IMR-90 (cell line): ENCODE data around the gene AGAP1. TPM values are rescaled to one million over a fixed set of nuclear protein-coding genes. Genes with fewer than 3 reads are reported as not detected.

Experiments used
- ATAC-seq: fragments of 200-7000 bp; cut with Tn5 transposase; 2 replicates; pipeline ENCODE4 v1.9.1; 2020; ENCODE audit warnings: low read depth, mild to moderate bottlenecking, moderate library complexity
- BruUV-seq: library from RNA; stranded (reverse); fragments of 400-500 nt; replicated peaks from 2 replicates; lab custom pipeline; 2021; lab: Mats Ljungman, UMichigan
- CTCF ChIA-PET: fragments of 300-600 bp; formaldehyde crosslinking; extraction: SDS; loops from one replicate; lab custom pipeline; 2021; ENCODE audit warnings: antibody characterized with exemption; lab: Yijun Ruan, JAX
- POLR2A ChIA-PET: fragments of 300-600 bp; sonication (Branson Sonifier 250); formaldehyde crosslinking; loops from one replicate; lab custom pipeline; 2022; ENCODE audit warnings: antibody characterized with exemption; ENCODE audit not compliant: unreplicated experiment; lab: Charles Lee
- DNase-seq: peaks from one replicate; pipeline ENCODE4 v3.0.0; 2013
- H2AFZ ChIP-seq: replicated peaks from 2 replicates; pipeline ENCODE3; 2013; ENCODE audit warnings: low read length, mild to moderate bottlenecking; ENCODE audit not compliant: poor library complexity
- H2AK5ac ChIP-seq: 2 replicates; pipeline ENCODE4 v1.6.1; 2013; ENCODE audit warnings: low read depth, low read length, inconsistent platforms
- H2AK9ac ChIP-seq: replicated peaks from 2 replicates; pipeline ENCODE3; 2013; ENCODE audit warnings: mild to moderate bottlenecking, low read depth, low read length, moderate library complexity; ENCODE audit not compliant: poor library complexity
- H2BK120ac ChIP-seq: 2 replicates; pipeline ENCODE4 v1.6.1; 2013; ENCODE audit warnings: low read depth, low read length, inconsistent platforms
- H2BK15ac ChIP-seq: 3 replicates; pipeline ENCODE4 v1.6.1; 2013; ENCODE audit warnings: low read depth, low read length, inconsistent platforms
- H2BK20ac ChIP-seq: 2 replicates; pipeline ENCODE4 v1.6.1; 2013; ENCODE audit warnings: low read depth, mild to moderate bottlenecking, inconsistent platforms, low read length, moderate library complexity
- H2BK5ac ChIP-seq: 2 replicates; pipeline ENCODE4 v1.6.1; 2013; ENCODE audit warnings: mild to moderate bottlenecking, low read depth, low read length, inconsistent platforms; ENCODE audit not compliant: poor library complexity, severe bottlenecking
- H3K14ac ChIP-seq: replicated peaks from 2 replicates; pipeline ENCODE4 v1.6.1; 2013; ENCODE audit warnings: low read depth, low read length, inconsistent platforms
- H3K18ac ChIP-seq: 2 replicates; pipeline ENCODE4 v1.6.1; 2013; ENCODE audit warnings: low read depth, low read length, control low read depth
- H3K23ac ChIP-seq: 2 replicates; pipeline ENCODE4 v1.6.1; 2013; ENCODE audit warnings: low read depth, low read length, inconsistent platforms
- H3K27ac ChIP-seq: 2 replicates; pipeline ENCODE4 v1.5.1; 2013; ENCODE audit warnings: mild to moderate bottlenecking, control low read depth, low read length; ENCODE audit not compliant: insufficient read depth
- H3K27me3 ChIP-seq: 2 replicates; pipeline ENCODE4 v1.6.1; 2013; ENCODE audit warnings: low read length; ENCODE audit not compliant: control insufficient read depth, insufficient read depth
- H3K36me3 ChIP-seq: 2 replicates; pipeline ENCODE4 v1.6.1; 2013; ENCODE audit warnings: low read length, mixed read lengths; ENCODE audit not compliant: control insufficient read depth, insufficient read depth
- H3K4ac ChIP-seq: 2 replicates; pipeline ENCODE4 v1.6.1; 2013; ENCODE audit warnings: low read depth, low read length, inconsistent platforms
- H3K4me1 ChIP-seq: 2 replicates; pipeline ENCODE4 v1.6.1; 2013; ENCODE audit warnings: low read length, mixed read lengths; ENCODE audit not compliant: control insufficient read depth, insufficient read depth
- H3K4me2 ChIP-seq: 2 replicates; pipeline ENCODE4 v1.6.1; 2013; ENCODE audit warnings: low read depth, mild to moderate bottlenecking, control low read depth, low read length, moderate library complexity
- H3K4me3 ChIP-seq: 2 replicates; pipeline ENCODE4 v1.5.1; 2013; ENCODE audit warnings: low read depth, mild to moderate bottlenecking, control low read depth, low read length, moderate library complexity; ENCODE audit not compliant: insufficient read depth
- H3K56ac ChIP-seq: 2 replicates; pipeline ENCODE4 v1.6.1; 2013; ENCODE audit warnings: low read length, inconsistent platforms; ENCODE audit not compliant: insufficient read depth; ENCODE audit errors: extremely low read depth
- H3K79me1 ChIP-seq, 2 experiments: 2 replicates each; pipeline ENCODE4 v1.6.1; 2013; ENCODE audit warnings: low read length in 2 of 2, inconsistent platforms in 1 of 2, low read depth in 1 of 2
- H3K9ac ChIP-seq: 2 replicates; pipeline ENCODE4 v1.6.1; 2013; ENCODE audit warnings: low read depth, low read length, control low read depth
- H3K9me1 ChIP-seq: 2 replicates; pipeline ENCODE4 v1.6.1; 2013; ENCODE audit warnings: low read length, inconsistent platforms; ENCODE audit not compliant: insufficient read depth
- H3K9me3 ChIP-seq: 2 replicates; pipeline ENCODE4 v1.6.1; 2013; ENCODE audit warnings: low read length; ENCODE audit not compliant: control insufficient read depth, insufficient read depth
- H4K20me1 ChIP-seq: 2 replicates; pipeline ENCODE4 v1.6.1; 2013; ENCODE audit warnings: low read length, inconsistent platforms; ENCODE audit not compliant: insufficient read depth
- H4K5ac ChIP-seq: 2 replicates; pipeline ENCODE4 v1.6.1; 2013; ENCODE audit warnings: mild to moderate bottlenecking, low read depth, low read length, control low read depth
- H4K8ac ChIP-seq, 2 experiments: 2 replicates each; pipeline ENCODE4 v1.6.1; 2013; ENCODE audit warnings: low read depth in 2 of 2, low read length in 2 of 2, control low read depth in 1 of 2, inconsistent platforms in 1 of 2
- H4K91ac ChIP-seq: 2 replicates; pipeline ENCODE4 v1.6.1; 2013; ENCODE audit warnings: low read depth, low read length, inconsistent platforms; ENCODE audit not compliant: insufficient read depth
- CEBPB ChIP-seq: IDR thresholded peaks from 2 replicates; pipeline ENCODE4 v1.6.1; 2012; ENCODE audit warnings: low read depth, low read length, improper control_type of control experiment
- CTCF ChIP-seq: conservative IDR thresholded peaks from 2 replicates; pipeline ENCODE4 v1.5.1; 2012; ENCODE audit warnings: mild to moderate bottlenecking, low read depth, low read length, improper control_type of control experiment
- ELK1 ChIP-seq: fragments of 150-350 bp; IDR thresholded peaks from 2 replicates; pipeline ENCODE4 v1.6.1; 2016; ENCODE audit warnings: low read depth, mild to moderate bottlenecking, low read length, moderate library complexity, borderline replicate concordance
- MAZ ChIP-seq: IDR thresholded peaks from 2 replicates; pipeline ENCODE4 v1.6.1; 2012; ENCODE audit warnings: low read depth, mild to moderate bottlenecking, low read length, improper control_type of control experiment, moderate library complexity, borderline replicate concordance
- MXI1 ChIP-seq: IDR thresholded peaks from 2 replicates; pipeline ENCODE4 v1.6.1; 2012; ENCODE audit warnings: low read depth, mild to moderate bottlenecking, low read length, moderate library complexity, borderline replicate concordance
- NFE2L2 ChIP-seq: fragments of 150-350 bp; IDR thresholded peaks from 2 replicates; pipeline ENCODE4 v1.6.1; 2016; ENCODE audit warnings: low read depth, mild to moderate bottlenecking, low read length
- POLR2A ChIP-seq: IDR thresholded peaks from 2 replicates; pipeline ENCODE4 v1.6.1; 2012; ENCODE audit warnings: mild to moderate bottlenecking, low read depth, low read length
- RCOR1 ChIP-seq: IDR thresholded peaks from 2 replicates; pipeline ENCODE4 v1.6.1; 2012; ENCODE audit warnings: mild to moderate bottlenecking, low read length, improper control_type of control experiment; ENCODE audit not compliant: insufficient replicate concordance
- SMC3 ChIP-seq: fragments of 150-350 bp; IDR thresholded peaks from 2 replicates; pipeline ENCODE4 v1.6.1; 2016; ENCODE audit warnings: low read depth, mild to moderate bottlenecking, antibody characterized with exemption, low read length, moderate library complexity
- USF2 ChIP-seq: fragments of 150-350 bp; IDR thresholded peaks from 2 replicates; pipeline ENCODE4 v1.6.1; 2017; ENCODE audit warnings: mild to moderate bottlenecking, antibody characterized with exemption, low read length, low read depth
- WGBS, 2 experiments: methylation state at CpG; one replicate each; pipeline versions ENCODE4 v1.1.5 to v1.1.7; 2013; ENCODE audit warnings: missing lambda C conversion rate in 2 of 2; ENCODE audit not compliant: insufficient read length in 1 of 2; ENCODE audit errors: extremely low coverage in 2 of 2; 5-methylcytosine and 5-hydroxymethylcytosine counted together
- dilution Hi-C: fragments of 300-500 bp; cut with HindIII; formaldehyde crosslinking; loops from one replicate; pipeline ENCODE4 v1.14.3; 2018; ENCODE audit warnings: low sequenced_read_pairs; ENCODE audit not compliant: unreplicated experiment
- in situ Hi-C: fragments of 300-500 bp; cut with MboI; formaldehyde crosslinking; loops from 3 replicates; pipeline ENCODE4 v1.14.3; 2019; ENCODE audit warnings: low sequenced_read_pairs, inconsistent platforms, mixed read lengths
- intact Hi-C: fragments of 100-400 bp; cut with micrococcal nuclease; formaldehyde crosslinking; loops from 2 replicates; pipeline ENCODE4 v1.10.0; 2022
- polyA plus RNA-seq, 3 experiments: library from polyadenylated mRNA; depleted of rRNA; stranded (reverse); fragments of >200 nt; gene quantifications; 2 replicates each; pipeline ENCODE4 v1.2.3, GENCODE V29; 2012; ENCODE audit warnings: low replicate concordance in 1 of 3
- total RNA-seq: library from RNA; depleted of rRNA; stranded (reverse); fragments of >200 nt; gene quantifications from 2 replicates; pipeline ENCODE4 v1.2.3, GENCODE V29; 2012

The AGAP1 gene
- total and polyA plus RNA-seq, 2 of the 4 experiments (the other 2 are of a cell fraction) = 15.1 to 16.4 TPM

GRCh38 chr2:235827585-235827992, 333.7 kb downstream of the AGAP1 start:
- no peak overlapping the region for H3K56ac ChIP-seq
- H2BK120ac ChIP-seq = no peak overlapping the region
- in situ Hi-C loops (no loop called here), dilution Hi-C loops (no loop called here), intact Hi-C loops (no loop called here)
- H4K8ac ChIP-seq = no peak overlapping the region
- H3K27ac ChIP-seq = no peak overlapping the region
- no peak overlapping the region for H4K5ac ChIP-seq
- H3K23ac ChIP-seq = no peak overlapping the region
- H3K79me1 ChIP-seq = no peaks in the 10 kb centered on the region; a peak in 1 of 4 replicates
- no peak overlapping the region for H2BK15ac ChIP-seq
- H3K4me3 ChIP-seq = no peak overlapping the region
- BruUV-seq = no TSS peak
- POLR2A ChIA-PET = no interaction called here
- TF ChIP-seq CTCF (no peak), SMC3 (no peak), ELK1 (no peak), MXI1 (no peak), RCOR1 (no peak), CEBPB (no peak), USF2 (no peak), NFE2L2 (no peak), MAZ (no peak), POLR2A (no peak)
- no peak overlapping the region for H2BK5ac ChIP-seq
- H2BK20ac ChIP-seq = no peak overlapping the region
- no peaks in the 10 kb centered on the region for H4K20me1 ChIP-seq
- no peak overlapping the region for H3K18ac ChIP-seq
- WGBS, 2 experiments = 80% methylated on average over 5 of the region's 10 CpGs; no CpG with 5 or more reads in 1 of the 2 experiments
- no peaks in the 10 kb centered on the region for H3K9me3 ChIP-seq
- H3K27me3 ChIP-seq = no peaks in the 10 kb centered on the region
- ATAC-seq = no peak
- H3K36me3 ChIP-seq = peaks cover 4% of the 10 kb centered on the region; the same call in 1 of the 2 replicates
- peaks cover 3% of the 10 kb centered on the region; the same call in 1 of the 2 replicates for H3K9me1 ChIP-seq
- H2AK5ac ChIP-seq = no peak overlapping the region
- DNase-seq = no peak
- no peak overlapping the region for H3K4ac ChIP-seq
- no peak overlapping the region for H2AFZ ChIP-seq
- H2AK9ac ChIP-seq = no peak overlapping the region
- CTCF ChIA-PET = no interaction called here
- no peak overlapping the region for H3K4me2 ChIP-seq
- H3K4me1 ChIP-seq = no peaks in the 10 kb centered on the region
- no peak overlapping the region for H3K9ac ChIP-seq
- H4K91ac ChIP-seq = no peak overlapping the region
- H3K14ac ChIP-seq = no peak overlapping the region
